ENCODE data around the gene HDAC4.
"Not testable (repeated sequence)": the region's sequence is repeated elsewhere in the genome, so short reads cannot be mapped to it uniquely, and the experiment has no call there.

HDAC4 gene

DNA sequence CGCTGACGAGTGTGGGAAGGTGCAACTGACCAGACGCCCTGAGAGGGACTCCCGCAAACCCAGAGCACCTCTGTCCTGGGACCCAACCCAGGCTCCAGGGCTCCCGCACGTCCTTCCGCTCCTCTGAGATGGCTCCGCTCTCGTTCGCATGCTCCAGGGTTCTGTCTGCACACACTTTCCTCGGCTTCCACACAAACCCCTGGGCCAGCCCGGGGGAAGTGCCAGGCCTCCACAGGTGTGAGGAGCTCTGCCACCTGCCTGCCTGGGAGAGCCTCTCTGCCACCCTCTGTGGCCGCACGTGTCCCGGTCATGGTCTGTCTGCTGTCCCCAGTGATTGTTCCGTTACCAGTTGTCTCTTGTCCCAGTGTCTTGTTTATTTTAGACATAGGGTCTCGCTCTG lies 222.9 kb downstream of the HDAC4 start:
- H3K27ac ChIP-seq = no peak overlapping the region
- H3K4me3 ChIP-seq = no peak overlapping the region

DNA sequence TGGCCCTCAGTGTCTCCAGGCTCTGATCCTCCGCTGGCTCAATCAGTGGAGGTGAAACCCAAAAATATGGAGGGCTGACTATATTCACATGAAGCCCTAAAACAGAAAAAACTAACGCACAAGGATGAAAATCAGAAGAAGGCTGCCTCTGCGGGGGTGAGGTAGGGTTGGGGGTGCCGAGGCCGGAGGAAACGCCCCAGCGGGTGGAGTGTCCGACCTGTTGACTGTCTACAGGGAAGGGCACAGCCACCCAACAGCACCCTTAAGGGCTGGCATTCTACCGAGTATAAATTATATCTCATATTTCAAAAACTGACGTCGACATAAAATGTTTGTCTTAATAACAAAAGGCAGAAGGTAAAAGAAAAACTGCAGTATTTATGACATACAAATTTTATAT lies 223.5 kb downstream of the HDAC4 start:
- H3K27ac ChIP-seq = no peak overlapping the region
- no peak overlapping the region for H3K4me3 ChIP-seq

DNA sequence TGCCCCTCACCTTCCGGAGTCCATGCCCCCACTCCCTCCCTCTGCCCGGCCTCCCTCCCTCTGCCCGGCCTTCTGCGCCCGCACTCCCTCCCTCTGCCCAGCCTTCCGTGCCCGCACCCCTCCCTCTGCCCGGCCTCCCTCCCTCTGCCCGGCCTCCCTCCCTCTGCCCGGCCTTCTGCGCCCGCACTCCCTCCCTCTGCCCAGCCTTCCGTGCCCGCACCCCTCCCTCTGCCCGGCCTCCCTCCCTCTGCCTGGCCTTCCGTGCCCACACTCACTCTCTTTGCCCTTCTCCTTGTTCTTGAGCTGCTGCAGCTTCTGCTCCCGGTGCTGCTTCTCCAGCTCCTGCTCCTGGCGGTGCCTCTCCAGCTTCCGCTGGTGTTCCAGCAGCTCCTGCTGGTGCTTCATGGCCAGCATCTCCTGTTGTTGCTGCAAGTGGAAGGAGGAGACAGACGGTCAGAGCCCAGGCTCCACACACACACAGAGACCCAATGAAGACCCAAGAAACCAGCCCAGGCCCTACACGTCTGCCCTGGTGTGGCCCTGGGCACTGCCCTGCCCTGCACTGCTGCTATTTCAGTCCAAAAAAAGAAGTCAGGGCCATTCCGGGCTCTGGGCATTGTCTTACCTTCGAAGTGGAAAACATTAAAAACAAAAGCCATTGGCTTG lies 224.5 kb downstream of the HDAC4 start:
- not testable (repeated sequence) for H3K4me3 ChIP-seq, H3K27ac ChIP-seq

DNA sequence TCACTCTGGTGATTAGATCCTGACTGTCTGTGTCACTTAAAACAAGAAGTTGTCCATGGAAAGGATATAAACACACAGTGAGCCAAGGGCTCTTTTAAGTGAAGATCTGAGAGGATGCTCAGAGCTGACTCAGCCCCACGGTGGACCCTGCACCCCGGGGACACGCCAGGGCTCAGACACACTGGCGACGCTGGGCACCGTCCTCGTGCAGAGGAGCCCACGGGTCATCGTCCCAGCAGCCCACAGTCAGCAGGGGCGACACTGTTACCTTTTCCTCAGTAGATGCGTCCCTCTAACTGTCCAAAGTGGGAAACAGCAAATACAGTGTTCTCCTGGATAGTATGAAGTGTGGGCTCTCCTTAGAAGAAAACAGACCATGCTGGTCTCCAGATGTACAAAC lies 225.6 kb downstream of the HDAC4 start:
- Histone ChIP-seq H3K4me3 (no peak overlapping the region), H3K27ac (no peak overlapping the region)

DNA sequence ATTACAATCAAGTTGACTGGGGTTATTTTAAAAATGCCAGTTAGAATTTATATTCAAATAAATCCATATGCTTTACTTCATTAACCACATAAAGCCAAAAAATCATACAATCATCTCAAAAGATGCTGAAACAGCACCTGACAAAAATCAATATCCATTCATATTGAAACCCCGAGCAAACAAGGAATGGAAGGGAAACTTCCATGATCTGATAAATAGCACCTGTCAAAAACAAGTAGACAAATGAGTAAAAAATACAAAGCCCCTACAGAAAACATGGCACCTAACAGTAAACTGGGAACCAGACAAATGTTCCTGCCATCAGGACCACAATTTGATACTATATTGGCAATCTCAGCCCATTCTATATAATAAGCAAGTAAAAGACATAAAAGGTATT lies 227.5 kb downstream of the HDAC4 start:
- Histone ChIP-seq H3K4me3 (no peak overlapping the region), H3K27ac (no peak overlapping the region)

DNA sequence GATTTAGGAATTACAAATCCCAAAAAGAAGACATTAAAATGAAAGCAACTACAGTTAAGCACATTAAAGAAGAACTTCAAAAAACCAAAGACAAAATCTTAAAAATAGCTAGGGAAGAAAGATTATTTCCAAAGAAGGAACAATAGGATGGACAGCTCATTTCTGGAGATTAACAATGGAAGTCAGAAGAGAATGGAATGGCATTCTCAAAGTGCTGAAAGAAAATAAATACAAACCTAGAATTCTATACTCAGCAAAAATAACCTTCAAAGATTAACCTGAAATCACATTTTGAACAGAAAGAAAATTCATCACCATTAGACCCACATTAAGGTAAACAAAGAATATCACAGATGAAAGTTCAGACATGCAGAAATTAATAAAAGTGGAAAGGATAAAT lies 229.2 kb downstream of the HDAC4 start:
- H3K4me3 ChIP-seq = no peak overlapping the region
- H3K27ac ChIP-seq = no peak overlapping the region

DNA sequence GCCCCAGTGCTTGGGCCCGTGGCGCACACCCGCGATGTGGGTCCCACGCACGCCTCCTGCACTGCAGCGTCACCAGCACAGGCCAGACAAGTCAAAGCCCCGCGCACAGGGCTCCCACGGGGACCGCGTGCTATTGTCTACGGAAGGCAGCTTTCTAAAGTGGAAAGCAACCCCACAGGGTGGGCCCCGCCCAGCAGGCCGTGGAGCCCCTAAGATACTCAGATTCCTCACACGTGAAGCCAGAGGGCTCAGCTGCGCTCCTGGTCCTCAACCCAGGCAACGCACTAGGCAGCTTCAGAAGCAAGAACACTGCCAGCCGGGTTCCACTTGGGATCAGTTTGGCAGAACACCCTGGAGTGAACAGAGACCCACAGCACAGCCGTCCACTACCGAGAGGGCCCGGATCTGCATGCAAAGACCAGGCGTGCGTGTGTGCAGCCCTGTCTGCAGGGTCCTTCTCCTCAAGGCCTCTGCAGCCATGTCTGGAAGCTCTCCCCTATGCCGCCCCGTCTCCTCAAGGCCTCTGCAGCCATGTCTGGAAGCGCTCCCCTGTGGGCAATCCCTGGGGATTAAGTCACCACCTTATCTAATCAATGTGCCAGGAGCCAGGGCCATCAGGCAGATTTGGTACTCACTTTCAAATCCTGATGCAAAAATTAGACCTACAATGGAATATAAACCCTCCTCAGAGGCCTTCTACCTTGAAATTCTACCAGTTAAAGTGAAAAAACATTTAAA lies 231.3 kb downstream of the HDAC4 start:
- Histone ChIP-seq H3K27ac (no peak overlapping the region), H3K4me3 (no peak overlapping the region)

DNA sequence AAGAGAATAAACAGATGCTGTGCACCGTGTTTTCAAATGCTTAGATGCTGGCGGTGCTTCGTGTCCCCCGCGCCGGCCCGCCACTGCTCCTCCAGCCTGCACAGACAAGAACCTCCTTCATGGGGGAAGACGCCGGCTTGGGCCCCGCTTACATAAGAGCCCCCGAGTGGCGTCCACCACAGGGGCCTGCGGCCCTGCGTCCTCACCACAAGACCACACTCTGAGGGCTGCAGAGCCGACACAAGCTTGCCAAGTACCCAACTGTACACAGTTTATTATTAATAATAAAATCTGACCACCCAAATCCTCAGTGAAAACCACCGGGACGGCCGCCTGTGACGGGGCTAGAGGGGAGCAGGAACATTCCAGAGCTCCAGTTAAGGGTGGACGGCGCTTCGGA lies 232.2 kb downstream of the HDAC4 start:
- H3K4me3 ChIP-seq = no peak overlapping the region
- H3K27ac ChIP-seq = no peak overlapping the region

DNA sequence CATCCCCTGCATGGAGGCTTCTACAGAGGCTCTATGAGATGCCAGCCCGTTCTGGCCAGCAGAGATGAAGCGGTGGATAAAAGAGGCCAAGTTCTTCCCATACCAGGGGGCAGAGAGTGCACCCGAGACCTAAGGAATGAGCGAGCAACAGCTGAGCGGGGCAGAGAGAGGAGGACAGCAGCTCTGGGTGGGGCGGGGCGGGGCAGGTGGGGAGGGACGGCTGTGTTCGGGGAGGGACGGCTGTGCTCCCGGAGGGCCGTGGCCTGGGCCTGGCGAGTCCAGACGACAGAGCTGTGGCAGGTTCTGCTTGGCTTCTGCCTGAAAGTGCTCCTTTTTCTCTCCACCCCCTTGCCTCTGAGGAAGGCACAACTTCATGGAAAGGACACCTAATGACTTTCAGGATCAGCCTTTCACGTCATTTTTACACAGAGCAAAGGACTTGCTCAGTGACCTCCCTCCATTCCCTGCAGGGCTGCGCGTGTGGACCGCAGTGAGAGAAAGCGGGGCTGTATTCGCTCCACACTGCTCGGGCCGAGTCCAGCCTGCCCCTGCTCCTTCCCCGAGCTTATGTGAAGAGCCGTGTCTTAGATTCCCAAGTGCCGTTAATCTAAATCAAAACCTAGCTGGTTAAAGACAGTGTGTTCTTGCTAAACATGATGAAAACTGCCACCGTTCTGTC lies 232.9 kb downstream of the HDAC4 start:
- H3K4me3 ChIP-seq = no peak overlapping the region
- H3K27ac ChIP-seq = no peak overlapping the region

DNA sequence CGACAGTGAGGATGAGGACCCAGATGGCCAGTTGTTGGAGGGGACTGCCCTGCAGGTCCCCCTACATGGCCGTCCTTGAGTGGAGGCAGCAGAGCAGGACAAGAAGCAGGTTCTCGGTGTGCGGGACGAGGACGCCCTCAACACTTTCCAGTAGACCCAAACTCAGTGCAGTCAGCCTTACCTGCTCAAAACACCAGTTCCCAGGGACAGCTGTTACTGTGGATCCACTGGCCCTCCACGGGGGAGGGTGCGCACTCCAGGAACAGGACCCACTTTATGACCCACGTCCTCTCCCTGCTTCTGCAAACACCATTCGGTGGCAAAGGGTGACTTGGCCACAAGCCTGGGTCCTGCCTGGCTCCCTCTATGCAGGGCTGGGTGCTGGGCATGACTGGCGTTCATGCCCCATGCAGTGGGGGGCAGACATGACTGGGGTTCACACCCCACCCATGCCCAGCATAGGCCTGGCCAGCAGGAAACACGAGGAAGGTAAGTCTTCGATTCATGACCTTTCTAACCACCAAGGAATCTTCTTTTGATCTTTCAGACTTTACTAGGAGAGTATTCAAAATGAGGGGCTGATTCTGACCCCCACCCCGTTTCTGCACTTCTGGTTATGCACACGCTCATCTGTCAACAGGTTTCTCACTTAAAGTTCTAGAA lies 233.7 kb downstream of the HDAC4 start:
- no peak overlapping the region for H3K27ac ChIP-seq
- H3K4me3 ChIP-seq = no peak overlapping the region

DNA sequence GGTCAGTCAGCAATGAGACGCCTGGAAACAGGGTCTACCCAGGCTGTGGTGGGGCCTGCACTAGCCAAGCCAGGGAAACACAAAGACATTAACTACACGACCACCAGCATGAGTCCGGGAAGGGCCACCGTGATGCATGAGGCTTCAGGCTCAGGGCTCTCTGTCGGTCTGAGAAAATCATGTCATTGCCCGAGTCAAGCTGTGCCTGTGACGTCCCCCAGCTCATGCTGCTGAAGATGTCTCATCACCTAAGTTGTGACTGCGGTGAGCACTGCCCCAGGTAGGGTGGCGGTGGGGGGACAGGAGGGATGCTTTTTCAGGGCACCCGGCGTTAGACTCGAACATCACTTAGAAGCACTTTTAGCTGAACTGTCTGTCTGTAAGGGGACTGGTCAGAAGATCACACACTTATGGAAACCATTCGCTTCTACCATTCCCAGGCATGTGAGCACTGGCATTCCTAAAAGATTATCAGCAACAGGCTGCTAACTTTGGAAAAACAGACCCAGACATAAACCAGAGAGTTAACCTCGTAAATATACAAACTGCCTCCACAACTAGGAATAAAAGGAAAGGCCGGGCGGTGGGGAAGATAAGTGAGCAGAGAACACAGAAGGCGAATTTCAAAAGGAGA lies 234.5 kb downstream of the HDAC4 start:
- H3K27ac ChIP-seq = no peak overlapping the region
- H3K4me3 ChIP-seq = no peak overlapping the region

DNA sequence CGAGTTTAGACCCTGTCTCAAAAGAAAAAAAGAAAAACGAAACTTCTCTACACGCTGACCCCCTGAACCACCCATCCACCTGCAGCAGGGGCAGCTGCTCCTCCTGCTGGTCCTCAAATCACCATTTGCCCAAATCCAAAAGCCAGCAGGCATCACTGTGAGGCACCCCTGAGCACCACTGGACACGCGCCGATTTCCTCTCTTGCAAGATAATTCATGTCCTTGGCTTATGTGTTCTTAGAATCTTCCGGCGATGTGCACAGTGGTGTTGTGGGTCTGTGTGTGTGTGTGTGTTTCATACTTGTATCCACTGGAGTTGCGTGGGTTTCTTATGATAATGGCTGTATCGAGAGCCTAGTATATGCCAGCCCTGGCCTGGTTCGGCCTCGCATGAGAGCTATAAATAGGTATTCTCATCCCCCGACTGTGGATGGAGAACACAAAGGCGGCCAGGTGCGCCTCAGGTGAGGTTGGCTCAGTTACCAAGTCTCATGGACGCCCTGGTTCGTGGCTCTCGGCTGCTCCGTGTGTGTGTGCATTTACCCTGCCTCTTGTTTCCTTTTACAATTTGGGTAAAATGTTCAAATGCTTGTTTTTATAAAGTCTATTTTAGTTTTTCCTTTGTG lies 235.5 kb downstream of the HDAC4 start:
- Histone ChIP-seq H3K4me3 (no peak overlapping the region), H3K27ac (no peak overlapping the region)

DNA sequence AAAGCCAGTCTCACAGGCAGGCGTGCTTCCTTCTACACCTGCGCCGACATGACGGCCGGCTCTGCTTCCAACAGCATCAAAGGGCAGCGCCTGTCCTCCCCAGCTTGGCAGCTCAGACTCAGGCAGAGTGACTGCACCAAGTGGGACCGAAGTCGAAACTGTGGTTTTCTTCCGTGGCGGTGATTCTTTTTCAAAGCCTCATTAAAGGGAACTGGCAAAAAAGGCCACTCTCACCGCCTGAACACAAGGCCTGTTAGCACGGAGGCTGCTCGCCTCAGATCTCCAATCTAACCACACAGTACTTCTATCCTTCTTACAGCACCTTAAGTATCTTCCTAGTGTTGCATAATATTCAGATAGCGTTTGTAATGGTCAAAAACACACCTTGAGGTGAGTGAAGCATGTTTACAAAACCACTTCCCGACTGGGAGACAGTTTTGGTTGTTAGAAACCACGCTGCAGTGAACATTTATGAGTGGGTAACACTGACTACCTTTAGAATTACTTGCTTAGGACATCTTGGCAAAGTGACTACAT lies 236.4 kb downstream of the HDAC4 start:
- H3K27ac ChIP-seq = peak overlapping the region in 1 of 21 experiments; percentile 44
- H3K4me3 ChIP-seq = no peak overlapping the region

DNA sequence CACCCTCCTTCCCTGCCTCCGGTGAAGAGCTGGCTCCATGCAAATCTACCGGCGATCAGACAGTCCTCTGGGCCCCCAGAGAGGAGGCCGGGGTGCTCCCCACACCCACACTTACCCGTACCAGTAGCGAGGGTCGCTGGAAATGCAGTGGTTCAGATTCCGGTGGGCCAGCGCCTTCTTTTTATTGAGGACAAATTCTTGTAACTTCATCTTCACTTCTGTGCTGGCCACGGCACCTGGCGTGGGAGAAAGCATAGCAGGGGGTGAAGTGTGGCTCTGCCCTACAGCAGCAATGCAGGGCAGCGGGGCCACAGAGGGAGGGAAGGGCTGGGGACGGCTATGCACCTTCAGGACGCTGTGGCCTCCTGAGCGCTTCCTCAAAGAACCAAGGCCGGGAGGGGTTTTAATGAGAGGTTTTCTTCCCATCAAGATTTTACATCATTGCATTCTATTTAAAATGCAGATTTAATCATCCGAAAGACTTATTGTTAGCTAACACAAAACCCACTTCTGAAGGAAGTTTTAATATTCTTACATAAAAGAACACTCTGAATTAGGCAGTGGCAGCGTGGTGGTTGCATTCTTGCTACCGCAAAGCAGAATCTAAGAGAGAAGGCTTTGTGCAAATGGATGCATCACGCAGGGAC lies 237.0 kb downstream of the HDAC4 start:
- H3K4me3 ChIP-seq = no peak overlapping the region
- peak overlapping the region in 1 of 21 experiments; percentile 44 for H3K27ac ChIP-seq

DNA sequence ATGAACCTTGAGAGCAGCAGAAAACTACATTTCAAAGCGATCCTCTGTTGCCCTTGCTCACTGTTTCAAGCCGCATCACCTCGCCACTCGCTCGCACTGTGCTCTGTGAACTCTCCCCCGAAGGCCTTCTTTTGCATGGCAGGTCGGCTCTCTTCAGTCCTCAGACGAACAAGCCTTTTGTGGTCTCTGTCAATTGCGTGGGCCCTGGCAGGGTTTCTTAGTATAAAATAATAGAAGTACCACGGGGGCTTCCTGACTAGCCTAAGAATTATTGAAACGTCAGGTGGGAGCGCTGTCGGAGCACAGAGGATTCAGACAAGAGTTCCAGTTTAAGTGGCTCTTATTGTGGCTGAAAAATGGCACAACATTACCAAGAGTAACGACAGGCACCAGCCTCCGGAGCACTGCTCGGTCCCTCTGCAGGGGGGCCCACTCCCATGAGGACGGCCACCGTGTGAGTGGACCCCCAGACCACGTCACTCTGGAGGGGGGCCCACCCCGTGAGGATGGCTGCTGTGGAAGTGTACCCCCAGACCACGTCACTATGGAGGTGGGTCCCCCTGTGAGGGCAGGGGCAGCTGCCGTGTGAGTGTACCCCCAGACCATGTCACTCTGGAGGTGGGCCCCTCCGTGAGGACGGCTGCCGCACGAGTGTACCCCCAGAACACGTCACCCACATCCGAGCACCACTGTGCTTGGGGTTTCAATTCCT lies 237.7 kb downstream of the HDAC4 start:
- H3K27ac ChIP-seq = peak overlapping the region in 1 of 21 experiments; percentile 11
- no peak overlapping the region for H3K4me3 ChIP-seq

DNA sequence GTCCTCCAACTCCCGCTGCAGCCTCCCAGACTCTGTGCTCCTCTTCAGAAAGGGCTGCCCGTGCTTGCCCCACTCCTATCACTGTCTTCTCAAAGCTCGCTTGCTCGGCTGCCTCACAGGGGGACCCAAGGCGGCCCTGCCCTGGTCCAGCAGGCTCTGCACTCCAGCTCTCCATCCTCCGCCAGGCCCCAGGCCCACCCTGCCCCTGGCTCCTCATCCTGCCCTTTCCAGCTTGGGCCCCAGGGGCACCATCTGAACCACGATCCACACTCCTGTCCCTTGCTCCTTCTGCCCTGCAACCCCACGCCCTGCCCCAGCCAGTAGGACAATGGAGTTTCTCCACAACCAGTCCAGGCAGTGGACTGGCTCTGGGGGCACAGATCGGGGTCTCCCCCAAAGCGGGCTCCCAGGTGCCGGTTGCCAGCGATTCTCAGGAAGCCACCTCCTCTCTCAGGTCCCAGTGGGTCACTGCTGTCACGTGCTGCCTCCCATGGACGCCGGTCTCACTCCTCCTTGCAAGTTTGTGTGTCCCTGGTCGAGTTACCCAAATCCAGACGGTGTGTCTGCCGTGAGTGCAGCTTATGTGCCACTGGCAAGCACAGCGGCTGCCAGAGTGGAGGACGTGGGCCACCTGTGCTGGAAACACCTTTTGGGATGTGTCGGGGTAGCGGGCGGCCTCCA lies 238.5 kb downstream of the HDAC4 start:
- Histone ChIP-seq H3K27ac (no peak overlapping the region), H3K4me3 (no peak overlapping the region)

DNA sequence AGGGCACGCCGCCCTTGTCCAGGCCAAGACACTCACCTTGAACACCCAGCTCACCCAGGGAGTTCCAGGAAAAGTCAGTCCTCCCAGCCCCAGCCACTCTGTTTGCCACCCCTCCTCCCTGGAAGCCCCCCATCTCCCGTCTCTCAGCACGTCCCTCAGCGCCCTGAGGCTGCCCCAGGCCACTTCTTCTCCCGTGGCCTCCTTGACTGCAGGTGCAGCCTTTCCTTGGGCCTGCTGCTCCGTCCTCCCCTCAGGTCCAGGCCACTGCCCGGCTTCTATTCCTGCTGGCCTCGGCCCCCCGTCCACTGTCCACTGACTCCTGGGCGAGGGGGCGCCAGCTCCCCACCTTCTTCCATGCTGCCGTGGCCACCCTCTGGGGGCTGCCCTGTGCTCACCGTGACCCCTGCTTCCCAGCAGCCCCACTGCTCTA lies 239.1 kb downstream of the HDAC4 start:
- Histone ChIP-seq H3K27ac (no peak overlapping the region), H3K4me3 (no peak overlapping the region)

All from skin epidermis (tissue), 12 donors.